OCI-LY3 (cell line): Measurements from ENCODE around the gene CDK17.

Experiments used
- EZH2phosphoT487 ChIP-seq: fragments of 200-600 bp; shearing (Covaris generic); IDR thresholded peaks from 2 replicates; pipeline ENCODE4 v1.6.1; 2018; ENCODE audit warnings: antibody characterized with exemption, mixed run types, low read depth
- TF ChIP-seq, protein P1 (sequence below): fragments of 200-600, 300-600 bp; sonication (generic); IDR thresholded peaks from 2 replicates; pipeline ENCODE4 v1.5.1; 2014; ENCODE audit warnings: antibody characterized with exemption, low read length, low read depth

- TF ChIP-seq, protein P1, sequence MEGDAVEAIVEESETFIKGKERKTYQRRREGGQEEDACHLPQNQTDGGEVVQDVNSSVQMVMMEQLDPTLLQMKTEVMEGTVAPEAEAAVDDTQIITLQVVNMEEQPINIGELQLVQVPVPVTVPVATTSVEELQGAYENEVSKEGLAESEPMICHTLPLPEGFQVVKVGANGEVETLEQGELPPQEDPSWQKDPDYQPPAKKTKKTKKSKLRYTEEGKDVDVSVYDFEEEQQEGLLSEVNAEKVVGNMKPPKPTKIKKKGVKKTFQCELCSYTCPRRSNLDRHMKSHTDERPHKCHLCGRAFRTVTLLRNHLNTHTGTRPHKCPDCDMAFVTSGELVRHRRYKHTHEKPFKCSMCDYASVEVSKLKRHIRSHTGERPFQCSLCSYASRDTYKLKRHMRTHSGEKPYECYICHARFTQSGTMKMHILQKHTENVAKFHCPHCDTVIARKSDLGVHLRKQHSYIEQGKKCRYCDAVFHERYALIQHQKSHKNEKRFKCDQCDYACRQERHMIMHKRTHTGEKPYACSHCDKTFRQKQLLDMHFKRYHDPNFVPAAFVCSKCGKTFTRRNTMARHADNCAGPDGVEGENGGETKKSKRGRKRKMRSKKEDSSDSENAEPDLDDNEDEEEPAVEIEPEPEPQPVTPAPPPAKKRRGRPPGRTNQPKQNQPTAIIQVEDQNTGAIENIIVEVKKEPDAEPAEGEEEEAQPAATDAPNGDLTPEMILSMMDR: no peak
- no peak for TF ChIP-seq EZH2phosphoT487
These were observed 47.9 kb downstream of the CDK17 start for GRCh38 chr12:96352161-96352835.
